Stimulated activated CD8-positive, alpha-beta memory T cell treated with anti-CD3 and anti-CD28 coated beads, Interleukin-15, amount 100 ng/mL, for 48 hours (primary cell): ENCODE data around the gene GNB1L.

ENCODE experiments used
- DNase-seq, 2 donors: peaks; one replicate each; pipeline ENCODE4 v3.0.0-alpha.2; 2020; ENCODE audit warnings: low read depth in 2 of 2

Gene GNB1L

GRCh38 chr22:19809741-19810140, 44.9 kb downstream of the GNB1L start:
- DNase-seq: no peak

- no peak for DNase-seq
These were observed 45.7 kb downstream of the GNB1L start for GRCh38 chr22:19808873-19809478.

- DNase-seq: no peak
These were observed 46.5 kb downstream of the GNB1L start for GRCh38 chr22:19807914-19808872.

GRCh38 chr22:19807161-19807913, 47.3 kb downstream of the GNB1L start:
- DNase-seq: no peak

GRCh38 chr22:19806213-19807160, 48.2 kb downstream of the GNB1L start:
- DNase-seq: no peak

- DNase-seq: no peak
These were observed 48.9 kb downstream of the GNB1L start for GRCh38 chr22:19805821-19806212.

GRCh38 chr22:19803736-19804267, 50.9 kb downstream of the GNB1L start:
- DNase-seq: no peak

- DNase-seq: no peak
These were observed 51.6 kb downstream of the GNB1L start for GRCh38 chr22:19802894-19803735.

- no peak for DNase-seq
These were observed 52.4 kb downstream of the GNB1L start for GRCh38 chr22:19802001-19802893.

- no peak for DNase-seq
These were observed 53.2 kb downstream of the GNB1L start for GRCh38 chr22:19801340-19802000.

- no peak for DNase-seq
These were observed 53.9 kb downstream of the GNB1L start for GRCh38 chr22:19800761-19801244.

- DNase-seq: no peak
These were observed 54.4 kb downstream of the GNB1L start for GRCh38 chr22:19800306-19800705.

GRCh38 chr22:19799322-19800190, 55.1 kb downstream of the GNB1L start:
- DNase-seq: no peak

GRCh38 chr22:19798891-19799293, 55.8 kb downstream of the GNB1L start:
- no peak for DNase-seq

GRCh38 chr22:19798003-19798665, 56.5 kb downstream of the GNB1L start:
- no peak for DNase-seq

GRCh38 chr22:19797086-19798002, 57.3 kb downstream of the GNB1L start:
- no peak for DNase-seq
